MCF 10A (cell line): ENCODE measurements around the gene VAV2. TPM values are rescaled to one million over a fixed set of nuclear protein-coding genes. Genes with fewer than 3 reads are reported as not detected.

Experiments
- BruUV-seq: library from RNA; stranded (reverse); fragments of 400-500 nt; replicated peaks from 2 replicates; lab custom pipeline; 2021; lab: Mats Ljungman, UMichigan
- CTCF ChIA-PET: fragments of 300-600 bp; sonication (Branson Sonifier 250); formaldehyde crosslinking; extraction: SDS; loops from one replicate; lab custom pipeline; 2021; ENCODE audit warnings: antibody characterized with exemption, inconsistent platforms; lab: Yijun Ruan, JAX
- POLR2A ChIA-PET: fragments of 300-600, 350-650 bp; sonication (Branson Sonifier 250); formaldehyde crosslinking; extraction: SDS; loops from one replicate; lab custom pipeline; 2020; ENCODE audit warnings: antibody characterized with exemption, inconsistent platforms; lab: Yijun Ruan, JAX
- DNase-seq: peaks from one replicate; pipeline ENCODE4 v3.0.0-alpha.2; 2018; ENCODE audit not compliant: unreplicated experiment
- H3K27ac Mint-ChIP-seq: one replicate; pipeline ENCODE4 v1.8.0; 2022; ENCODE audit warnings: mild to moderate bottlenecking, low read depth, mixed read lengths; ENCODE audit not compliant: unreplicated experiment
- H3K27me3 Mint-ChIP-seq: one replicate; pipeline ENCODE4 v1.8.0; 2022; ENCODE audit warnings: mixed read lengths; ENCODE audit not compliant: insufficient read depth, unreplicated experiment
- H3K36me3 Mint-ChIP-seq: one replicate; pipeline ENCODE4 v1.8.0; 2022; ENCODE audit warnings: mild to moderate bottlenecking, moderate library complexity, mixed read lengths; ENCODE audit not compliant: insufficient read depth, unreplicated experiment
- H3K4me1 Mint-ChIP-seq: one replicate; pipeline ENCODE4 v1.8.0; 2022; ENCODE audit warnings: mixed read lengths; ENCODE audit not compliant: insufficient read depth, unreplicated experiment
- H3K4me3 Mint-ChIP-seq: one replicate; pipeline ENCODE4 v1.8.0; 2022; ENCODE audit warnings: mild to moderate bottlenecking, moderate library complexity, mixed read lengths; ENCODE audit not compliant: unreplicated experiment
- H3K9me3 Mint-ChIP-seq: one replicate; pipeline ENCODE4 v1.8.0; 2022; ENCODE audit warnings: mixed read lengths; ENCODE audit not compliant: unreplicated experiment
- CTCF ChIP-seq: fragments of 200-600 bp; IDR thresholded peaks from one replicate; pipeline ENCODE4 v1.8.0; 2022; ENCODE audit warnings: antibody characterized with exemption, mild to moderate bottlenecking; ENCODE audit not compliant: unreplicated experiment
- intact Hi-C: fragments of 100-400 bp; cut with micrococcal nuclease; formaldehyde crosslinking; loops from 2 replicates; pipeline ENCODE4 v1.14.1; 2022
- total RNA-seq: library from RNA; stranded (reverse); gene quantifications from 2 replicates; pipeline ENCODE4 v1.2.3, GENCODE V29; 2022

Gene VAV2
- total RNA-seq, 1 experiment from 2014 or later = 31.0 TPM

GRCh38 chr9:133777068-133777791 lies 214.9 kb downstream of the VAV2 start:
- Mint-ChIP-seq H3K36me3 (peaks cover 24% of the 10 kb centered on the region), H3K4me1 (no peaks in the 10 kb centered on the region), H3K27ac (no peak overlapping the region), H3K9me3 (no peaks in the 10 kb centered on the region), H3K27me3 (no peaks in the 10 kb centered on the region), H3K4me3 (no peak overlapping the region)
- POLR2A ChIA-PET = interaction anchor here (0.6 kb wide), 1 partner anchor 364 kb away, joined by 3 read pairs; no protein-coding TSS in a partner anchor
- CTCF ChIA-PET = interaction anchor here (0.6 to 2.1 kb wide), 5 partner anchors 16 to 1728 kb away, joined by 3 to 13 read pairs (median 3); no protein-coding TSS in a partner anchor
- no peak for TF ChIP-seq CTCF
- intact Hi-C loops = no loop called here
- BruUV-seq = no TSS peak
- no peak for DNase-seq

- BruUV-seq = no TSS peak
- no peak overlapping the region for H3K27ac Mint-ChIP-seq
- no peak for DNase-seq
- peaks cover 32% of the 10 kb centered on the region for H3K36me3 Mint-ChIP-seq
- TF ChIP-seq CTCF = no peak
- ChIA-PET POLR2A (interaction anchor here (0.6 kb wide), 1 partner anchor 365 kb away, joined by 3 read pairs; no protein-coding TSS in a partner anchor), CTCF (interaction anchor here (1.1 to 2.1 kb wide), 2 partner anchors 17 to 218 kb away, joined by 3 to 13 read pairs; no protein-coding TSS in a partner anchor)
- no peaks in the 10 kb centered on the region for H3K9me3 Mint-ChIP-seq
- no peak overlapping the region for H3K4me3 Mint-ChIP-seq
- H3K4me1 Mint-ChIP-seq = no peaks in the 10 kb centered on the region
- intact Hi-C loops = no loop called here
- no peaks in the 10 kb centered on the region for H3K27me3 Mint-ChIP-seq
Measured at GRCh38 chr9:133775951-133776905, 215.9 kb downstream of the VAV2 start.

DNA sequence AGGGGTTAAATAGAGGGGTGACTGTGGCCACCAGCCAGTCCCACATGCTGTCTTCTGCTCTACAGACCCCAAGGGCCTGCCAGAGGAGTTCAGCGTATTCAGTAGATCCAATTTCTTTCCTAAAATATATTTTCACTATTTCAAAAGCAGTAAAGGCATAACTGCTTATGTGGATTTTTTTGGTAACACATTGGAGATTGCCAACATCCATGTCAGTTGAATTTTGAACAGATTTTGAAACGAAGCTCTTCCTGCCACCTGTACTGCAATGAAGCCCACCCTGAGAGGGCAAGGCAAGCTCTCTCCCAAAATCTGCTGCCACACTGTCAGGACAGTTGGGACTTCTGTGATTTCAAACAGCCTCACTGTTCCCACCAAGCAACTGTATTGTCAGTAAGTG lies 216.8 kb downstream of the VAV2 start:
- intact Hi-C loops = no loop called here
- CTCF ChIA-PET = no interaction called here

More for the DNA sequence above, 216.8 kb downstream of the VAV2 start:
- Mint-ChIP-seq H3K4me3 (no peak overlapping the region), H3K27ac (no peak overlapping the region), H3K9me3 (no peaks in the 10 kb centered on the region), H3K4me1 (no peaks in the 10 kb centered on the region), H3K36me3 (peaks cover 39% of the 10 kb centered on the region), H3K27me3 (no peaks in the 10 kb centered on the region)
- no TSS peak for BruUV-seq
- DNase-seq = no peak
- POLR2A ChIA-PET = no interaction called here
- no peak for TF ChIP-seq CTCF
